HCT116 (cell line): Measurements from ENCODE around the gene SLC24A5. TPM values are rescaled to one million over a fixed set of nuclear protein-coding genes. Genes with fewer than 3 reads are reported as not detected.

Experiments
- ATAC-seq: fragments of 200-7000 bp; cut with Tn5 transposase; 2 replicates; pipeline ENCODE4 v1.9.1; 2020; ENCODE audit warnings: mild to moderate bottlenecking, moderate library complexity
- BruUV-seq: library from RNA; stranded (reverse); fragments of 400-500 nt; replicated peaks from 2 replicates; lab custom pipeline; 2021; lab: Mats Ljungman, UMichigan
- CTCF ChIA-PET: fragments of 300-600 bp; sonication (Branson Sonifier 250); formaldehyde crosslinking; loops from one replicate; lab custom pipeline; 2021; ENCODE audit warnings: antibody characterized with exemption; lab: Charles Lee
- POLR2A ChIA-PET: fragments of 300-600, 350-600 bp; sonication (Branson Sonifier 250); formaldehyde crosslinking; loops from one replicate; lab custom pipeline; 2021; ENCODE audit warnings: antibody characterized with exemption; lab: Charles Lee
- RAD21 ChIA-PET, 2 experiments: fragments of 300-600 bp; sonication (Branson Sonifier 250); formaldehyde crosslinking; loops; one replicate each; lab custom pipeline; 2023; ENCODE audit warnings: low total read pairs in 2 of 2; ENCODE audit not compliant: uncharacterized antibody in 2 of 2, unreplicated experiment in 2 of 2, low non-redundant PET in 1 of 2; lab: Charles Lee
- DNase-seq: peaks from one replicate; pipeline ENCODE4 v3.0.0-alpha.2; 2010; ENCODE audit warnings: low read depth, low spot score
- H2AFZ ChIP-seq: fragments of 200-600 bp; shearing (Covaris generic), sonication (generic); 2 replicates; pipeline ENCODE4 v1.6.1; 2017; ENCODE audit warnings: low read depth, mixed run types, mixed read lengths, antibody characterized with exemption, low read length; ENCODE audit not compliant: poor library complexity, severe bottlenecking
- H3K27ac ChIP-seq: 2 replicates; pipeline ENCODE4 v1.5.1; 2012; ENCODE audit warnings: low read depth, low read length
- H3K27me3 ChIP-seq: fragments of 200-600 bp; sonication (generic); 2 replicates; pipeline ENCODE4 v1.6.1; 2016; ENCODE audit warnings: mixed run types, low read length, mixed read lengths; ENCODE audit not compliant: insufficient read depth
- H3K36me3 ChIP-seq, 2 experiments: fragments of 200-500 bp in 1 of 2; fragments of 200-600 bp in 1 of 2; sonication (Bioruptor generic) in 1 of 2; sonication (generic) in 1 of 2; 2 replicates each; pipeline versions ENCODE4 v1.5.1 to v1.6.1; 2014 to 2016; ENCODE audit warnings: low read length in 2 of 2, inconsistent platforms in 1 of 2, mixed read lengths in 1 of 2, mixed run types in 1 of 2; ENCODE audit not compliant: insufficient read depth in 2 of 2, control insufficient read depth in 1 of 2
- H3K4me1 ChIP-seq, 2 experiments: fragments of 200-600 bp in 1 of 2; sonication (generic) in 1 of 2; 2 replicates each; pipeline versions ENCODE4 v1.5.1 to v1.6.1; 2012 to 2017; ENCODE audit warnings: low read length in 2 of 2, inconsistent platforms in 1 of 2, mild to moderate bottlenecking in 1 of 2, mixed read lengths in 1 of 2, mixed run types in 1 of 2, moderate library complexity in 1 of 2; ENCODE audit not compliant: insufficient read depth in 2 of 2, control insufficient read depth in 1 of 2
- H3K4me2 ChIP-seq: fragments of 200-600 bp; sonication (generic); 2 replicates; pipeline ENCODE4 v1.6.1; 2017; ENCODE audit warnings: mixed run types, low read length, mixed read lengths
- H3K4me3 ChIP-seq, 2 experiments: fragments of 200-600 bp in 1 of 2; sonication (generic) in 1 of 2; replicated peaks in 1 of 2; 2 replicates each; pipeline ENCODE4 v1.5.1; 2011 to 2016; ENCODE audit warnings: low read length in 2 of 2, control low read depth in 1 of 2, low read depth in 1 of 2, mild to moderate bottlenecking in 1 of 2, mixed read lengths in 1 of 2, mixed run types in 1 of 2
- H3K79me2 ChIP-seq: fragments of 200-600 bp; sonication (generic); 2 replicates; pipeline ENCODE4 v1.6.1; 2017; ENCODE audit warnings: mild to moderate bottlenecking, mixed run types, low read length, moderate library complexity, mixed read lengths; ENCODE audit not compliant: insufficient read depth
- H3K9ac ChIP-seq: fragments of 200-600 bp; sonication (generic); 2 replicates; pipeline ENCODE4 v1.6.1; 2016; ENCODE audit warnings: low read length, mixed read lengths
- H3K9me2 ChIP-seq: fragments of 200-600 bp; sonication (generic), shearing (Covaris generic); 2 replicates; pipeline ENCODE4 v1.6.1; 2017; ENCODE audit warnings: mixed run types, mild to moderate bottlenecking, moderate library complexity; ENCODE audit not compliant: insufficient read depth
- H3K9me3 ChIP-seq, 2 experiments: fragments of 200-500 bp in 1 of 2; fragments of 200-600 bp in 1 of 2; sonication (Bioruptor generic) in 1 of 2; sonication (generic) in 1 of 2; 2 replicates each; pipeline ENCODE4 v1.6.1; 2014 to 2017; ENCODE audit warnings: low read length in 2 of 2, mixed read lengths in 2 of 2, inconsistent platforms in 1 of 2, low read depth in 1 of 2, mild to moderate bottlenecking in 1 of 2, mixed run types in 1 of 2, moderate library complexity in 1 of 2; ENCODE audit not compliant: control insufficient read depth in 1 of 2, insufficient read depth in 1 of 2
- H4K20me1 ChIP-seq: fragments of 200-600 bp; sonication (generic), shearing (Covaris generic); 2 replicates; pipeline ENCODE4 v1.6.1; 2017; ENCODE audit warnings: mixed run types, mild to moderate bottlenecking, moderate library complexity; ENCODE audit not compliant: insufficient read depth
- CBX3 ChIP-seq: IDR thresholded peaks from 2 replicates; pipeline ENCODE4 v1.6.1; 2012; ENCODE audit warnings: low read depth
- CEBPB ChIP-seq: IDR thresholded peaks from 2 replicates; pipeline ENCODE4 v1.6.1; 2012; ENCODE audit warnings: low read depth
- ELF1 ChIP-seq: IDR thresholded peaks from 2 replicates; pipeline ENCODE4 v1.6.1; 2012; ENCODE audit warnings: low read depth, borderline replicate concordance
- EZH2 ChIP-seq: fragments of 200-600 bp; sonication (generic); IDR thresholded peaks from 2 replicates; pipeline ENCODE4 v1.6.1; 2017; ENCODE audit warnings: antibody characterized with exemption, mixed run types
- FOSL1 ChIP-seq: IDR thresholded peaks from 2 replicates; pipeline ENCODE4 v1.6.1; 2012; ENCODE audit warnings: low read depth
- JUND ChIP-seq: IDR thresholded peaks from 2 replicates; pipeline ENCODE4 v1.6.1; 2012
- POLR2A ChIP-seq: IDR thresholded peaks from 2 replicates; pipeline ENCODE4 v1.7.0; 2011; ENCODE audit warnings: borderline replicate concordance; ENCODE audit not compliant: insufficient read depth, insufficient read length; ENCODE audit errors: extremely low read depth
- POLR2AphosphoS5 ChIP-seq: IDR thresholded peaks from 2 replicates; pipeline ENCODE4 v1.6.1; 2011; ENCODE audit warnings: mild to moderate bottlenecking, low read depth, low read length, moderate library complexity
- RAD21 ChIP-seq: IDR thresholded peaks from 2 replicates; pipeline ENCODE4 v1.6.1; 2012; ENCODE audit warnings: low read depth, mild to moderate bottlenecking
- SIN3A ChIP-seq: IDR thresholded peaks from 2 replicates; pipeline ENCODE4 v1.6.1; 2012; ENCODE audit warnings: low read depth
- SRF ChIP-seq: IDR thresholded peaks from 2 replicates; pipeline ENCODE4 v1.6.1; 2012; ENCODE audit warnings: low read depth
- TCF7L2 ChIP-seq: IDR thresholded peaks from 2 replicates; pipeline ENCODE4 v1.7.0; 2011; ENCODE audit warnings: borderline replicate concordance, inconsistent platforms; ENCODE audit not compliant: insufficient read depth, insufficient read length; ENCODE audit errors: extremely low read depth
- YY1 ChIP-seq: IDR thresholded peaks from 2 replicates; pipeline ENCODE4 v1.6.1; 2011; ENCODE audit warnings: low read length, low read depth, moderate library complexity, mild to moderate bottlenecking; ENCODE audit not compliant: insufficient replicate concordance; ENCODE audit errors: extremely low read depth
- ZFX ChIP-seq: fragments of 450-650 bp; IDR thresholded peaks from 2 replicates; pipeline ENCODE4 v1.6.1; 2017
- ZNF274 ChIP-seq: fragments of 200-500 bp; sonication (Bioruptor generic); IDR thresholded peaks from 2 replicates; pipeline ENCODE4 v1.6.1; 2014; ENCODE audit warnings: mild to moderate bottlenecking, low read depth, low read length, inconsistent platforms
- intact Hi-C: fragments of 100-400 bp; cut with micrococcal nuclease; formaldehyde crosslinking; loops from 2 replicates; pipeline ENCODE4 v1.10.0; 2022
- total RNA-seq: library from RNA; stranded (reverse); gene quantifications from one replicate; pipeline ENCODE4 v1.2.1, GENCODE V29; 2021; ENCODE audit not compliant: unreplicated experiment
- TF ChIP-seq, protein P1 (sequence below): IDR thresholded peaks from 2 replicates; pipeline ENCODE4 v1.6.1; 2012
- TF ChIP-seq, protein P2 (sequence below): IDR thresholded peaks from 2 replicates; pipeline ENCODE4 v1.6.1; 2011; ENCODE audit warnings: mild to moderate bottlenecking, low read length, moderate library complexity; ENCODE audit not compliant: insufficient replicate concordance; ENCODE audit errors: extremely low read depth
- TF ChIP-seq, protein P3 (sequence below), 3 experiments: fragments of 200-600 bp in 1 of 3; sonication (generic) in 1 of 3; IDR thresholded peaks in 2 of 3; conservative IDR thresholded peaks in 1 of 3; 2 replicates each; pipeline ENCODE4 v1.5.1; 2012 to 2017; ENCODE audit warnings: low read depth in 2 of 3, low read length in 2 of 3, antibody characterized with exemption in 1 of 3, borderline replicate concordance in 1 of 3, control low read depth in 1 of 3, mild to moderate bottlenecking in 1 of 3, mixed read lengths in 1 of 3, mixed run types in 1 of 3, moderate library complexity in 1 of 3; ENCODE audit not compliant: insufficient read depth in 1 of 3

SLC24A5 gene
- total RNA-seq, 1 experiment from 2014 or later, result not detected

DNA sequence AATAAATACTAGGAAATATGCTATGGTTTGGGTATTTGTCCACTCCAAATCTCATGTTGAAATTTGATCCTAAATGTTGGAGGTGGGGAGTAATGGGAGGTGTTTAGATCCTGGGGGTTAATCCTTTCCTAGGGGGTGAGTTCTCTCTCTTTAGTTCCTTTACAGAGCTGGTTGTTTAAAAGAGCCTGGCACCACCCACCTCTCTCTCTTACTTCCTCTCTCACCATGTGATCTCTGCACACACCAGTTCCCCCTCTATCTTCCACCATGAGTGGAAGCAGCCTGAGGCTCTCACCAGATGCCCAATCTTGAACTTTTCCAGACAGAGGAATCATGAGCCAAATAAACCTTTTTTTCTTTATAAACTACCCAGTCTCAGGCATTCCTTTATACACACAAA is 10.5 kb downstream of the SLC24A5 start:
- Histone ChIP-seq H3K36me3 (no peaks in the 10 kb centered on the region), H3K4me3 (no peak overlapping the region), H3K9me2 (no peaks in the 10 kb centered on the region), H3K27ac (no peak overlapping the region), H3K4me2 (no peak overlapping the region), H4K20me1 (no peaks in the 10 kb centered on the region), H3K79me2 (no peaks in the 10 kb centered on the region), H2AFZ (no peak overlapping the region), H3K9ac (no peak overlapping the region), H3K4me1 (no peaks in the 10 kb centered on the region), H3K9me3 (no peaks in the 10 kb centered on the region), H3K27me3 (peaks cover 8% of the 10 kb centered on the region; the same call in 1 of the 2 replicates)
- ATAC-seq (no peak), DNase-seq (no peak)
- RAD21 ChIA-PET, result no interaction called here
- CTCF ChIA-PET, result no interaction called here
- TF ChIP-seq POLR2A, result no peak
- no peak for TF ChIP-seq JUND
- TF ChIP-seq FOSL1, result no peak
- TF ChIP-seq ELF1, result no peak
- TF ChIP-seq TCF7L2, result no peak
- TF ChIP-seq, protein P1, sequence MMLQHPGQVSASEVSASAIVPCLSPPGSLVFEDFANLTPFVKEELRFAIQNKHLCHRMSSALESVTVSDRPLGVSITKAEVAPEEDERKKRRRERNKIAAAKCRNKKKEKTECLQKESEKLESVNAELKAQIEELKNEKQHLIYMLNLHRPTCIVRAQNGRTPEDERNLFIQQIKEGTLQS, result no peak
- no peak for TF ChIP-seq CBX3
- no peak for TF ChIP-seq SIN3A
- no peak for TF ChIP-seq SRF
- intact Hi-C loops, result no loop called here
- POLR2A ChIA-PET, result no interaction called here
- no TSS peak for BruUV-seq

DNA sequence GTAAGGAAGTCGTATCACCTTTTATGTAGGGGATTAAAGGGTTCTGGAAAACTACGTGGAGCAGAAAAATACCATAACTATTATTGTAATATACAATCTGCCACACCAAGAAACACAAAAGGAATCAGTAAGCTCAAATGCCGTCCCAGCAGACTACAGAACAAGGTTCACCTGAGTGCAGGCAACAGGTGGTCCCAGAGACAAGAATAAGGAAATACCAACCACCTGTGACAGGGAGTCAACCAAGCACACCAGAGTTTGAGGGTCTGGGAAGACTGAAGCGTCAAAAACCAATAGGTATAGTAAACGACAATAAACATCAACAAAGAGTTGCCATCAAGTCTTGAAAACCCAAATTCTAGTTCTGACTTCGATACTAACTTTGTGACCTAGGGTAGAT is 12.1 kb downstream of the SLC24A5 start:
- H3K27ac ChIP-seq, result no peak overlapping the region
- H3K4me1 ChIP-seq, result no peaks in the 10 kb centered on the region
- H2AFZ ChIP-seq, result no peak overlapping the region
- no peak for ATAC-seq
- TF ChIP-seq JUND (no peak), ELF1 (no peak), TCF7L2 (no peak), ZFX (no peak), FOSL1 (no peak), SRF (no peak), YY1 (no peak), POLR2A (no peak), EZH2 (no peak), SIN3A (no peak), RAD21 (no peak), CBX3 (no peak), CEBPB (no peak), POLR2AphosphoS5 (no peak), ZNF274 (no peak)
- TF ChIP-seq, protein P2, sequence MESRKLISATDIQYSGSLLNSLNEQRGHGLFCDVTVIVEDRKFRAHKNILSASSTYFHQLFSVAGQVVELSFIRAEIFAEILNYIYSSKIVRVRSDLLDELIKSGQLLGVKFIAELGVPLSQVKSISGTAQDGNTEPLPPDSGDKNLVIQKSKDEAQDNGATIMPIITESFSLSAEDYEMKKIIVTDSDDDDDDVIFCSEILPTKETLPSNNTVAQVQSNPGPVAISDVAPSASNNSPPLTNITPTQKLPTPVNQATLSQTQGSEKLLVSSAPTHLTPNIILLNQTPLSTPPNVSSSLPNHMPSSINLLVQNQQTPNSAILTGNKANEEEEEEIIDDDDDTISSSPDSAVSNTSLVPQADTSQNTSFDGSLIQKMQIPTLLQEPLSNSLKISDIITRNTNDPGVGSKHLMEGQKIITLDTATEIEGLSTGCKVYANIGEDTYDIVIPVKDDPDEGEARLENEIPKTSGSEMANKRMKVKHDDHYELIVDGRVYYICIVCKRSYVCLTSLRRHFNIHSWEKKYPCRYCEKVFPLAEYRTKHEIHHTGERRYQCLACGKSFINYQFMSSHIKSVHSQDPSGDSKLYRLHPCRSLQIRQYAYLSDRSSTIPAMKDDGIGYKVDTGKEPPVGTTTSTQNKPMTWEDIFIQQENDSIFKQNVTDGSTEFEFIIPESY, result no peak
- TF ChIP-seq, protein P3, sequence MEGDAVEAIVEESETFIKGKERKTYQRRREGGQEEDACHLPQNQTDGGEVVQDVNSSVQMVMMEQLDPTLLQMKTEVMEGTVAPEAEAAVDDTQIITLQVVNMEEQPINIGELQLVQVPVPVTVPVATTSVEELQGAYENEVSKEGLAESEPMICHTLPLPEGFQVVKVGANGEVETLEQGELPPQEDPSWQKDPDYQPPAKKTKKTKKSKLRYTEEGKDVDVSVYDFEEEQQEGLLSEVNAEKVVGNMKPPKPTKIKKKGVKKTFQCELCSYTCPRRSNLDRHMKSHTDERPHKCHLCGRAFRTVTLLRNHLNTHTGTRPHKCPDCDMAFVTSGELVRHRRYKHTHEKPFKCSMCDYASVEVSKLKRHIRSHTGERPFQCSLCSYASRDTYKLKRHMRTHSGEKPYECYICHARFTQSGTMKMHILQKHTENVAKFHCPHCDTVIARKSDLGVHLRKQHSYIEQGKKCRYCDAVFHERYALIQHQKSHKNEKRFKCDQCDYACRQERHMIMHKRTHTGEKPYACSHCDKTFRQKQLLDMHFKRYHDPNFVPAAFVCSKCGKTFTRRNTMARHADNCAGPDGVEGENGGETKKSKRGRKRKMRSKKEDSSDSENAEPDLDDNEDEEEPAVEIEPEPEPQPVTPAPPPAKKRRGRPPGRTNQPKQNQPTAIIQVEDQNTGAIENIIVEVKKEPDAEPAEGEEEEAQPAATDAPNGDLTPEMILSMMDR (IDR thresholded peaks at IDR 0.05 in 2 of 3, conservative IDR thresholded peaks at IDR 0.05 in 1 of 3; ENCODE audit: borderline replicate concordance in 1 of 3, insufficient read depth in 1 of 3, low read depth in 2 of 3, low read length in 2 of 3), result no peak
- DNase-seq, result no peak
- H3K79me2 ChIP-seq, result no peaks in the 10 kb centered on the region
- no peak overlapping the region for H3K4me2 ChIP-seq
- no peak overlapping the region for H3K9ac ChIP-seq
- H3K27me3 ChIP-seq, result peaks cover 11% of the 10 kb centered on the region
- H3K9me3 ChIP-seq, result no peaks in the 10 kb centered on the region
- intact Hi-C loops, result no loop called here
- no peaks in the 10 kb centered on the region for H3K36me3 ChIP-seq
- H4K20me1 ChIP-seq, result no peaks in the 10 kb centered on the region
- H3K9me2 ChIP-seq, result no peaks in the 10 kb centered on the region
- ChIA-PET CTCF (no interaction called here), RAD21 (no interaction called here), POLR2A (no interaction called here)
- BruUV-seq, result no TSS peak
- H3K4me3 ChIP-seq, result no peak overlapping the region
